BJ (cell line): Measurements from ENCODE around the gene TBC1D17. TPM values are rescaled to one million over a fixed set of nuclear protein-coding genes. Genes with fewer than 3 reads are reported as not detected.

Source experiments
- CTCF ChIA-PET: fragments of 350-600 bp; formaldehyde crosslinking; extraction: SDS; loops from one replicate; lab custom pipeline; 2021; ENCODE audit warnings: antibody characterized with exemption, inconsistent platforms; lab: Yijun Ruan, JAX
- POLR2A ChIA-PET: fragments of 300-600 bp; sonication (Branson Sonifier 250); formaldehyde crosslinking; extraction: SDS; loops from one replicate; lab custom pipeline; 2021; ENCODE audit warnings: antibody characterized with exemption; lab: Charles Lee
- DNase-seq: peaks from one replicate; pipeline ENCODE4 v3.0.0-alpha.2; 2011; ENCODE audit warnings: low read depth
- H3K27me3 ChIP-seq: 2 replicates; pipeline ENCODE4 v1.6.0; 2011; ENCODE audit warnings: low read length; ENCODE audit not compliant: control insufficient read depth, insufficient read depth
- H3K36me3 ChIP-seq: 2 replicates; pipeline ENCODE4 v1.5.1; 2011; ENCODE audit warnings: low read length; ENCODE audit not compliant: control insufficient read depth, insufficient read depth
- H3K4me3 ChIP-seq: 2 replicates; pipeline ENCODE4 v1.5.1; 2011; ENCODE audit warnings: low read depth, mild to moderate bottlenecking, control low read depth, low read length
- polyA plus RNA-seq: library from polyadenylated mRNA; depleted of rRNA; stranded (reverse); fragments of >200 nt; gene quantifications from 2 replicates; pipeline ENCODE4 v1.2.3, GENCODE V29; 2011
- TF ChIP-seq, protein P1 (sequence below): IDR thresholded peaks from 2 replicates; pipeline ENCODE4 v1.5.1; 2011; ENCODE audit warnings: low read depth, mild to moderate bottlenecking, control low read depth, inconsistent platforms, low read length, moderate library complexity; ENCODE audit not compliant: insufficient read depth

The TBC1D17 gene
- polyA plus RNA-seq, 1 experiment, result 26.7 TPM

DNA sequence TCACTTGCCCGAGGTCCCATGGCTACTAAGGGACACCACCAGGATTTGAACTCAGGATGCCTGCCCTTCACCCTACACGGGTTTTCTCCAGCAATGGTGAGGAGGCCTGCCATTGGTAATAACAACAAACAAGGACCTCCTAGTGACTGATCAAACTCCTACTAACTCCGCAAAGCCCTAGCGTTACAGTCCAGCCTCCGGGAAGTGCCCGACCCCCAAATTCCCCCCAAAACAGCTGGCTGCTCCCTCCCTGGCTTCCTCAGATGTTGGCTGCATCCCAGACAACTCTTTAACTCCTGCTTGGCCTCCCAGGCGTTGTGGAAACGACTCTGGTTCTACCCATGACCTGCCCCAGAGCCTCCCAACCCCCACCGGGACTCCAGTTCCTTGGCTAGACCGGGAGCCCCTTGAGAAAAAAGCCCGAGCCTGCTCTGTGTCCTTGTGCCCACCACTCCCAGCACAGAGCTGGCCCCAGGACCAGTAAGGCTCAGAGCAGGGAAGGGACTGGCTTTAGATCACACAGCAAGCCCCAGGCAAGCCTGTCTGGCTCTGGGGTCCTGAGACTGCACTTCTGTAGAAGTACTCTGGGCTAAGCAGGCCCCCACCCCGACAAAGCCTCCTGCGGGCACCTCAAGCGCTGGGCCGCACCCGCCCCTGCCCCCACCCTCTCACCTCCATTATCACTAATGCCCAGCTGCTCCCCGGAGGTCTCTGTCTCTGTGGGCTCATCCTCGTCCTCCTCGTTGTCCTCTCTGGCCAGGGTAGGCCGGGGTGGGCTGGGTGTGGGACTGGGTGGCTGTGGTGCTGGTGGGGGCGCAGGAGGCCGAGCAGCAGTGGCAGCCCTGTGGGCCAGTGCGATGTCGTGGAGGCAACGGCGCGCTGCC lies 5.0 kb upstream of the TBC1D17 start:
- TF ChIP-seq, protein P1, sequence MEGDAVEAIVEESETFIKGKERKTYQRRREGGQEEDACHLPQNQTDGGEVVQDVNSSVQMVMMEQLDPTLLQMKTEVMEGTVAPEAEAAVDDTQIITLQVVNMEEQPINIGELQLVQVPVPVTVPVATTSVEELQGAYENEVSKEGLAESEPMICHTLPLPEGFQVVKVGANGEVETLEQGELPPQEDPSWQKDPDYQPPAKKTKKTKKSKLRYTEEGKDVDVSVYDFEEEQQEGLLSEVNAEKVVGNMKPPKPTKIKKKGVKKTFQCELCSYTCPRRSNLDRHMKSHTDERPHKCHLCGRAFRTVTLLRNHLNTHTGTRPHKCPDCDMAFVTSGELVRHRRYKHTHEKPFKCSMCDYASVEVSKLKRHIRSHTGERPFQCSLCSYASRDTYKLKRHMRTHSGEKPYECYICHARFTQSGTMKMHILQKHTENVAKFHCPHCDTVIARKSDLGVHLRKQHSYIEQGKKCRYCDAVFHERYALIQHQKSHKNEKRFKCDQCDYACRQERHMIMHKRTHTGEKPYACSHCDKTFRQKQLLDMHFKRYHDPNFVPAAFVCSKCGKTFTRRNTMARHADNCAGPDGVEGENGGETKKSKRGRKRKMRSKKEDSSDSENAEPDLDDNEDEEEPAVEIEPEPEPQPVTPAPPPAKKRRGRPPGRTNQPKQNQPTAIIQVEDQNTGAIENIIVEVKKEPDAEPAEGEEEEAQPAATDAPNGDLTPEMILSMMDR, result no peak
- CTCF ChIA-PET, result no interaction called here

DNA sequence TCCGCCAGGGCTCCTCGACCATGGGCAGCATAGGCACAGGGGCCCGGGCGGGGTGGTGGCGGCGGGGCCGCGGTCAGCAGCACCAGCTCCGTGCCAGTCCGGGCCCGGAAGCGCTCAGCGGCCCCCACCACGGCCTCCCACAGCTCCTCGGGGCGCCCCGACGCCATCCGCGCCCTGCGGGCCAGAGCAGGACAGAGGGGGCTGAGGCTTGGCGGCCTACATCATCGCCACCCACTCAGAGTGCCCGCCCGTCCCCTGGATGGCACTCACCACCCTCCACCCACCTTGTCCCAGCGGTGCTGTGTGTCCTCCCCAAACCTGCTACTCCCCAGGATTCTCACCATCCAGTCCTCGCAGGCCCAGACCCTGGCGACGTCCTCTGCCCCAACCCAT lies 4.4 kb upstream of the TBC1D17 start:
- ChIA-PET CTCF (no interaction called here), POLR2A (no interaction called here)
- DNase-seq, result no peak
- Histone ChIP-seq H3K27me3 (no peaks in the 10 kb centered on the region), H3K4me3 (no peak overlapping the region), H3K36me3 (peaks cover 3% of the 10 kb centered on the region; the same call in 1 of the 2 replicates)
- TF ChIP-seq, protein P1, result no peak

More for the DNA sequence above, 5.0 kb upstream of the TBC1D17 start:
- Histone ChIP-seq H3K4me3 (no peak overlapping the region), H3K27me3 (no peaks in the 10 kb centered on the region), H3K36me3 (peaks cover 3% of the 10 kb centered on the region; the same call in 1 of the 2 replicates)
- no peak for DNase-seq
- POLR2A ChIA-PET, result no interaction called here

DNA sequence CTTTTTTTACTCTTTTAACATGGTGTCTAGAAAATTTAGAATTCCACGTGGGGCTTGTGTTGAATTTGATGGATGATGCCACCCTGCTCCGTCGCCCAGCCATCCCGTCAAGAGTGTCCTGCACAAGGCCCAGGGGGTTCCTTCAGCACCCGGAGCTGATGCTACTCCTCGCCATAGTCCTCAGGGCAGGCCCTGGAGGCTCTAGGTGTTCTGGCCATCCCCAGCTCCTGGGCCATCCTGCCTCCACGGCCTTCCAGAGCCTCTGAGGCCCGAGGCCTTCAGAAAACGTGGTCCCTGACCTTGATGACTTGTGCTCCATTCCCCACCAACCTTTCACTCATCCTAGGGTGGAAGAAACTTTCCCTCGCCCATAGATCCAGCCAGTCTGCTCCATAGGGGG lies 3.7 kb upstream of the TBC1D17 start:
- H3K27me3 ChIP-seq, result no peaks in the 10 kb centered on the region
- TF ChIP-seq, protein P1, result no peak
- peaks cover 3% of the 10 kb centered on the region; the same call in 1 of the 2 replicates for H3K36me3 ChIP-seq
- no peak for DNase-seq
- ChIA-PET POLR2A (no interaction called here), CTCF (no interaction called here)
- no peak overlapping the region for H3K4me3 ChIP-seq

DNA sequence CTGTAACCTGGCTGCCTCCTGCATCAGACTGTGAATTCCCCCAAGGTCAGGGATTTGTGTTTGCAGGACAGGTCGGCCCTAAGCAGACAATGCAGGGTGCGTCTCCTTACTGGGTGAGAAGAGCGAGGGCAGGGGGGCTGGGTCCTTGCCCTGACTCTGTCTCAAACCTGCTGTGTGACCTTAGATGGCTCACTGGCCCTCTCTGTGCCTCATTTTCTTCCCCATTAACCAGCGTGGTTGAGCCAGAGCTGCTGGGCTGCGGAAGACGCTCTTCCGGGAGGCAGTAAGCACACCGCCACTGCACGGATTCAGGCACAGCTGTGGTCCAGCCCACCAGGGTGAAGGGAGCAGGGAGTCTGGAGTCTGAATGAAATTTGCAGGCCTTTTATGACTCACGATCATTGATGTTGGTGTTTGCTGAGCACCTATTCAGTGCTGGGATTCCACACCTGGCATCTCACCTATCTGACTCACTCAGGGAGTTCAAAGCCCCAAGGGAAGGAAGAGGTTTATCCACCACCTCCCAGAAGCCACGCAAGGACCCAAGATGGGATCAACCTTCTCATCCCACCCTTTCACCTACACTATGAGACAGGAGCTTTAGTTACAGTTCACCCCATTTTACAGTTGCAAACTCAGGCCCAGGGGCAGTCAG lies 2.9 kb upstream of the TBC1D17 start:
- DNase-seq, result no peak
- no peaks in the 10 kb centered on the region for H3K27me3 ChIP-seq
- H3K4me3 ChIP-seq, result no peak overlapping the region
- POLR2A ChIA-PET, result no interaction called here
- CTCF ChIA-PET, result no interaction called here
- TF ChIP-seq, protein P1, result no peak
- peaks cover 5% of the 10 kb centered on the region for H3K36me3 ChIP-seq

DNA sequence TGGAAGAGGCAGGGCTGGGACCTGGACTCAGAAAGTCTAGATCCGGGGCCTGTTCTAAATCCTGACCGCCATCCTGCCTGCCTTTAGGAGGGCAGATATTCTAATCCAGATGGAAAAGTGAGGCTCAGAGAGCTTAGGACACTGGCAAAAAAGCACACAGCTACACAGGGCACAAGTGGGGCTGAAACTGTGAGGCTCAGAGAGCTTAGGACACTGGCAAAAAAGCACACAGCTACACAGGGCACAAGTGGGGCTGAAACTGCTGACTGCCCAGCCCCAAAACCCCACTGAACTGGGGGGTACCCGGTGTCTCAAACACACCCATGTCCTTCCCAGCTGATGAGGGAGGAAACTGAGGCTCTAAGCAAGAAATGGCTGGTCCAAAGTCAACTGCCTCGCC lies 2.3 kb upstream of the TBC1D17 start:
- CTCF ChIA-PET, result no interaction called here
- Histone ChIP-seq H3K36me3 (peaks cover 5% of the 10 kb centered on the region), H3K27me3 (no peaks in the 10 kb centered on the region), H3K4me3 (peak overlapping the region; percentile 83)
- no peak for DNase-seq
- POLR2A ChIA-PET, result interaction anchor here (0.5 kb wide), 1 partner anchor 61 kb away, joined by 16 read pairs; no protein-coding TSS in a partner anchor
- TF ChIP-seq, protein P1, result no peak
